ENCODE results near the gene WEE1. TPM values are rescaled to one million over a fixed set of nuclear protein-coding genes. Genes with fewer than 3 reads are reported as not detected.
A peak's percentile ranks its signal among the peaks of the same experiment; 100 is the strongest.

The WEE1 gene
- total and polyA plus RNA-seq, 8 donors: 2.6 to 10.7 (median 6.2) TPM

- intact Hi-C loops (cut with DNase I): no loop called here
- ATAC-seq: no peak
- Histone ChIP-seq H3K9me3 (no peaks in the 10 kb centered on the region), H3K4me3 (no peak overlapping the region), H3K27ac (no peak overlapping the region), H3K36me3 (peaks cover 0 to 3% (median 0%) of the 10 kb centered on the region in 3 donors), H3K4me1 (peaks cover 0 to 7% (median 3%) of the 10 kb centered on the region in 3 donors), H3K27me3 (no peaks in the 10 kb centered on the region)
- no peak for DNase-seq
- TF ChIP-seq, protein P1, sequence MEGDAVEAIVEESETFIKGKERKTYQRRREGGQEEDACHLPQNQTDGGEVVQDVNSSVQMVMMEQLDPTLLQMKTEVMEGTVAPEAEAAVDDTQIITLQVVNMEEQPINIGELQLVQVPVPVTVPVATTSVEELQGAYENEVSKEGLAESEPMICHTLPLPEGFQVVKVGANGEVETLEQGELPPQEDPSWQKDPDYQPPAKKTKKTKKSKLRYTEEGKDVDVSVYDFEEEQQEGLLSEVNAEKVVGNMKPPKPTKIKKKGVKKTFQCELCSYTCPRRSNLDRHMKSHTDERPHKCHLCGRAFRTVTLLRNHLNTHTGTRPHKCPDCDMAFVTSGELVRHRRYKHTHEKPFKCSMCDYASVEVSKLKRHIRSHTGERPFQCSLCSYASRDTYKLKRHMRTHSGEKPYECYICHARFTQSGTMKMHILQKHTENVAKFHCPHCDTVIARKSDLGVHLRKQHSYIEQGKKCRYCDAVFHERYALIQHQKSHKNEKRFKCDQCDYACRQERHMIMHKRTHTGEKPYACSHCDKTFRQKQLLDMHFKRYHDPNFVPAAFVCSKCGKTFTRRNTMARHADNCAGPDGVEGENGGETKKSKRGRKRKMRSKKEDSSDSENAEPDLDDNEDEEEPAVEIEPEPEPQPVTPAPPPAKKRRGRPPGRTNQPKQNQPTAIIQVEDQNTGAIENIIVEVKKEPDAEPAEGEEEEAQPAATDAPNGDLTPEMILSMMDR (IDR thresholded peaks at IDR 0.05): no peak
- FAIRE-seq: no peak
- WGBS, 2 donors: 91 to 98% methylated on average over 1 of the region's 1 CpG
Measured at GRCh38 chr11:9528136-9528501, 45.4 kb upstream of the WEE1 start.

DNA sequence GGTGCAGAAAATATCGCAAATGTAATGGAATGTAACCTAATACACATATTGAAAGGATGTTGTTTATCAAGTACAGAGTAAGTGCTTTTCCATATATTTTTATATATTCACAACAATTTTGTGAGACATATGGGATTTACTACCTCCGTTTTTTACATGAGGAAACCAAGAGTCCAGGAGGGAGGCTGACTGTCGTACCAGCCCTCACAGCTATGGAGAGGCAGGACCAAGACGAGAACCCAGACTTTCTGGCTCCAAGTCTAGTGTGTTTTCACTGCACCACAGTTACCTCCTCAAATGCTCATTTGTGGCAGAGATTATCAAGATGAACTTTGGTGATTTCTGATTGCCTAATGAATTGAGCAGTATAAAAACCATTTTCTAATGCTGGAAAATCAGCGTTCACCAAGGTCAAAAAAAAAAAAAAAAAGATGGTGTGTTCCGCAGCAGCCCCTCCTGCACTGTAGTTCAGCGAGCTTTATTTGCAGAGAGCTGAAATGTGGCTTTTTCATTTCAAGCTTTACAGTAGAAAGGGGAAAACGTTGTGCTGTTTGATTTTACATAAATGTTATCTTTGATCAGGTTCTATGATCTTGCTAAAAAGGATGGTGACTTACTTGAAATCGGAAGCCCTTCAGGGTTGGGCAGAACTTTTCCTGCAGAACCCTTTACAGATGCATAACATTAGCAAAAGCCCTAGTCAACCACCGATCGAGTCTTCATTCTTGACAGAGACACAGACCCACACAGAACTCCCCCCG, 44.7 kb upstream of the WEE1 start:
- H3K4me1 ChIP-seq: peaks cover 0 to 7% (median 3%) of the 10 kb centered on the region in 3 donors
- no peaks in the 10 kb centered on the region for H3K27me3 ChIP-seq
- no peak overlapping the region for H3K27ac ChIP-seq
- no peak for ATAC-seq
- TF ChIP-seq, protein P1 (IDR thresholded peaks at IDR 0.05): no peak
- 70 to 73% methylated on average over 12 of the region's 12 CpGs for whole genome bisulfite sequencing, 2 donors
- peaks cover 0 to 3% (median 0%) of the 10 kb centered on the region in 3 donors for H3K36me3 ChIP-seq
- DNase-seq: no peak
- no peak for FAIRE-seq
- no peak overlapping the region for H3K4me3 ChIP-seq
- no peaks in the 10 kb centered on the region for H3K9me3 ChIP-seq
- intact Hi-C loops (cut with DNase I): no loop called here

DNA sequence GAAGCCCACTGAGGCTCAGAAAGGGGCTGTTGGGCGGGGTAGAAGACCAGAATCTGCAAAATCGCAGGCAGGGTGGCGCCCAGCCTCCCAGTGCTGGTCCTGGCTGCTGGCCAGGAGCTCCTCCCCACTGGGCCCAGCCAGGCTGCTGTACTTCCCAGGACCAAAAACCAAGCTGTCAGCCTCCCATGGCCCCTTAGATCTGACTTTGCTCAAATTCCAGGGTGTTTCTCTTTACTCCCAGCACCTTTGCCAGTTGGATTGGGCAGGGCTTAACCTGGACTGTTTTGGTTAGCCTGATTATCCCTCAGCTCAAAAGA, 44.2 kb upstream of the WEE1 start:
- H3K4me3 ChIP-seq: no peak overlapping the region
- DNase-seq (peak in 4 of 6 donors; percentile 31 to 75 (median 48)), FAIRE-seq (no peak), ATAC-seq (peak; percentile 75 to 83 (median 78))
- H3K27ac ChIP-seq: no peak overlapping the region
- no peaks in the 10 kb centered on the region for H3K27me3 ChIP-seq
- intact Hi-C loops (cut with DNase I): no loop called here
- H3K4me1 ChIP-seq: peaks cover 0 to 7% (median 3%) of the 10 kb centered on the region in 3 donors
- WGBS, 2 donors: 50 to 51% methylated on average over 3 of the region's 3 CpGs
- no peaks in the 10 kb centered on the region for H3K9me3 ChIP-seq
- peaks cover 0 to 3% (median 0%) of the 10 kb centered on the region in 3 donors for H3K36me3 ChIP-seq
- TF ChIP-seq, protein P1 (IDR thresholded peaks at IDR 0.05): no peak

- ATAC-seq: peak in 1 of 4 donors; percentile 8
- DNase-seq: no peak
- peaks cover 0 to 7% (median 3%) of the 10 kb centered on the region in 3 donors for H3K4me1 ChIP-seq
- H3K36me3 ChIP-seq: peaks cover 0 to 3% (median 0%) of the 10 kb centered on the region in 3 donors
- no peak for FAIRE-seq
- no peak overlapping the region for H3K27ac ChIP-seq
- intact Hi-C loops (cut with DNase I): no loop called here
- TF ChIP-seq, protein P1 (IDR thresholded peaks at IDR 0.05): no peak
- H3K27me3 ChIP-seq: no peaks in the 10 kb centered on the region
- 80 to 81% methylated on average over 9 of the region's 9 CpGs for WGBS, 2 donors
- no peaks in the 10 kb centered on the region for H3K9me3 ChIP-seq
- no peak overlapping the region for H3K4me3 ChIP-seq
Measured at GRCh38 chr11:9530020-9530621, 43.3 kb upstream of the WEE1 start.
